Choroid plexus epithelial cell (primary cell): Measurements from ENCODE around the gene SHTN1.

ENCODE experiments used
- DNase-seq: peaks from one replicate; pipeline ENCODE4 v3.0.0-alpha.2; 2010; ENCODE audit warnings: low read depth
- H3K4me3 ChIP-seq: 2 replicates; pipeline ENCODE4 v1.5.1; 2011; ENCODE audit warnings: low read depth, mild to moderate bottlenecking, control low read depth, low read length, moderate library complexity
- CTCF ChIP-seq: conservative IDR thresholded peaks from 2 replicates; pipeline ENCODE4 v1.5.1; 2011; ENCODE audit warnings: low read depth, mild to moderate bottlenecking, control low read depth, inconsistent platforms, low read length, moderate library complexity

SHTN1 gene

GRCh38 chr10:116892907-116893685 lies 111.9 kb downstream of the SHTN1 start:
- DNase-seq: peak; percentile 46
- H3K4me3 ChIP-seq: peak overlapping the region; percentile 2
- no peak for TF ChIP-seq CTCF

DNA sequence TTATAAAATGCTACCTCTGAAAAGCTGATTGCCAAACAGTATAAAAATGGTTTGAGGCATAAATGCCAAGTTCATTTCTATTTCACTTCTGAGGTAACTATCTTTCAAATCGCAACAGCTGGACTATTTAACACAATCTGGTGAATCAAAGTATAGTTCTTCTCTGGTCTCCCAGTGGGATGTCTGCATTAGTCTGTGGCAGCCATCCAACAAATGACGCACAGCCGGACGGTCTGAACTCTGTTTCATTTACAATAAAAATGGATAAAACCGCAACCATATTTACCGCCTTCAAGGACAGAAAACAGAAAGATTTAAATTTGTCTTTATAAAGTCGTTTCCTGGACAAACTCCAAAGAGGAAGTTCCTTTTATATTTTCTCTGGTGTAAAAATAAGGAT lies 113.8 kb downstream of the SHTN1 start:
- H3K4me3 ChIP-seq: no peak overlapping the region
- TF ChIP-seq CTCF: no peak
- peak; percentile 96 for DNase-seq

DNA sequence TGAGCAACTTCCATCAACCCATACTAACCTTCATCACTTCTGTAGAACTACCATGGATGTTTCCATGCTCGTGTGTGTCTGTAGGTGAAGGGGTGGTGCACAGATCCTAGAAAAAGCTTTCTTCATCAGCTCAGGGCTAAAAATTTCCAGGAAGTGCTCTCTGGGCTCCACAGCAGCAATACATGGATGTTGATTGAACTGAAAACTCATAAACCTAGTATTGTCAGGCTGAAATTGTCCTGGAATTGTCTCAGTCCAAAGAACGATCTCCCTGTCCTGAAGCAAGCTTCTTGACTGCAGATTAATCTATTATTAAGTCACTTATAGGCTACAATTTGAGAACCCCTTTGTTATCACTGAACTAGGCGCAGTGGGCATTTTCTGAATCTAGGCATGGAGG lies 115.9 kb downstream of the SHTN1 start:
- DNase-seq: no peak
- H3K4me3 ChIP-seq: no peak overlapping the region
- TF ChIP-seq CTCF: no peak

DNA sequence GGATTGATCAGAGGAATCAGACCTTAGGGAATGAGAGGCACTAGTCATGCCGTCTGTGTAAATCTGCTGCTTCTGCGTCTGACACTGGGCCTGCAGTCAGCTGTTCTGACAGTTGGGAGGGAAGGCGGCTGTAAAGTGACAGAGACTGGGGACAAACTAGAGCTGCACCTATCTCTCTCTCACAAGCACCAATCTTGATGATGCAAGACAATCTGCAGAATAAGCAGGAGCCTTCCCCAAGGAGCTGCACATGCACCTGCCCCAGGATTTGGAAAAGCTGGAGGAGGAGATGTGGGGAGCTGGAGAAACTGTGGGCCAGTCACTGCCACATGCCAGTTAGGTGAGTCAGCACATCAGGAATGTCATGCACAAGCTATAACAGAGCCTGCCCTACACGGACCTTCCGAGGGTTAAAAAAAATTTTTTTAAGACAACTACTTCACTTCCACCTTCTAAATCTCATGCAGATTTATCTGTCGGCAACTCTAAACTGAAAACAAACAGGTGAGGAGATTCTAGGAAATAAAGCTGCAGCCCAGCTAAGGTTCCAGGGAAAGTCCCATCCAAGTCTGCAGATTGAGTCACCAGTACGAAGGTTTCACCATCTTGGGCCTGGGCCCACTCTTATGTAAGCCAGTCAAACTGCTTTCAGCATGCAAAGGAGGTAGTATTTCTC lies 116.5 kb downstream of the SHTN1 start:
- DNase-seq: peak; percentile 87
- H3K4me3 ChIP-seq: no peak overlapping the region
- no peak for TF ChIP-seq CTCF

- no peak for TF ChIP-seq CTCF
- DNase-seq: no peak
- no peak overlapping the region for H3K4me3 ChIP-seq
Measured at GRCh38 chr10:116886772-116887171, 118.2 kb downstream of the SHTN1 start.

- no peak for TF ChIP-seq CTCF
- no peak for DNase-seq
- H3K4me3 ChIP-seq: no peak overlapping the region
Measured at GRCh38 chr10:116882639-116883038, 122.3 kb downstream of the SHTN1 start.
